Panc1 (cell line): Measurements from ENCODE around the gene DEDD.

Experiments
- POLR2AphosphoS5 ChIP-seq: IDR thresholded peaks from 2 replicates; pipeline ENCODE4 v1.6.1; 2012; ENCODE audit warnings: mild to moderate bottlenecking, low read depth, low read length, moderate library complexity
- REST ChIP-seq, 2 experiments: IDR thresholded peaks; 2 replicates each; pipeline ENCODE4 v1.6.1; 2011 to 2012; ENCODE audit warnings: low read depth in 2 of 2, control low read depth in 1 of 2, low read length in 1 of 2, mild to moderate bottlenecking in 1 of 2, moderate library complexity in 1 of 2; ENCODE audit not compliant: insufficient read depth in 1 of 2
- SIN3A ChIP-seq: IDR thresholded peaks from 2 replicates; pipeline ENCODE4 v1.6.1; 2012; ENCODE audit warnings: low read depth, mild to moderate bottlenecking, low read length, moderate library complexity, borderline replicate concordance; ENCODE audit not compliant: insufficient read depth
- TCF7L2 ChIP-seq: IDR thresholded peaks from 2 replicates; pipeline ENCODE4 v1.6.1; 2011; ENCODE audit warnings: mild to moderate bottlenecking, low read depth, low read length, inconsistent platforms
- TF ChIP-seq, protein P1 (sequence below): fragments of 450-650 bp; IDR thresholded peaks from 2 replicates; pipeline ENCODE4 v1.5.1; 2017; ENCODE audit warnings: mild to moderate bottlenecking

GRCh38 chr1:161085165-161085564, 47.3 kb downstream of the DEDD start:
- no peak for TF ChIP-seq SIN3A
- TF ChIP-seq, protein P1, sequence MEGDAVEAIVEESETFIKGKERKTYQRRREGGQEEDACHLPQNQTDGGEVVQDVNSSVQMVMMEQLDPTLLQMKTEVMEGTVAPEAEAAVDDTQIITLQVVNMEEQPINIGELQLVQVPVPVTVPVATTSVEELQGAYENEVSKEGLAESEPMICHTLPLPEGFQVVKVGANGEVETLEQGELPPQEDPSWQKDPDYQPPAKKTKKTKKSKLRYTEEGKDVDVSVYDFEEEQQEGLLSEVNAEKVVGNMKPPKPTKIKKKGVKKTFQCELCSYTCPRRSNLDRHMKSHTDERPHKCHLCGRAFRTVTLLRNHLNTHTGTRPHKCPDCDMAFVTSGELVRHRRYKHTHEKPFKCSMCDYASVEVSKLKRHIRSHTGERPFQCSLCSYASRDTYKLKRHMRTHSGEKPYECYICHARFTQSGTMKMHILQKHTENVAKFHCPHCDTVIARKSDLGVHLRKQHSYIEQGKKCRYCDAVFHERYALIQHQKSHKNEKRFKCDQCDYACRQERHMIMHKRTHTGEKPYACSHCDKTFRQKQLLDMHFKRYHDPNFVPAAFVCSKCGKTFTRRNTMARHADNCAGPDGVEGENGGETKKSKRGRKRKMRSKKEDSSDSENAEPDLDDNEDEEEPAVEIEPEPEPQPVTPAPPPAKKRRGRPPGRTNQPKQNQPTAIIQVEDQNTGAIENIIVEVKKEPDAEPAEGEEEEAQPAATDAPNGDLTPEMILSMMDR, result no peak
- no peak for TF ChIP-seq REST (IDR thresholded peaks at IDR 0.05; ENCODE audit: insufficient read depth in 1 of 2, low read depth in 2 of 2, low read length in 1 of 2)
- no peak for TF ChIP-seq POLR2AphosphoS5
- TF ChIP-seq TCF7L2, result no peak
